CD4-positive, alpha-beta T cell treated with Interferon gamma for 1 hour (primary cell): Measurements from ENCODE around the gene DNAH10.
A peak's percentile ranks its signal among the peaks of the same experiment; 100 is the strongest.

ENCODE experiments used
- DNase-seq: peaks from one replicate; pipeline ENCODE4 v3.0.0-alpha.2; 2020

The DNAH10 gene

DNA sequence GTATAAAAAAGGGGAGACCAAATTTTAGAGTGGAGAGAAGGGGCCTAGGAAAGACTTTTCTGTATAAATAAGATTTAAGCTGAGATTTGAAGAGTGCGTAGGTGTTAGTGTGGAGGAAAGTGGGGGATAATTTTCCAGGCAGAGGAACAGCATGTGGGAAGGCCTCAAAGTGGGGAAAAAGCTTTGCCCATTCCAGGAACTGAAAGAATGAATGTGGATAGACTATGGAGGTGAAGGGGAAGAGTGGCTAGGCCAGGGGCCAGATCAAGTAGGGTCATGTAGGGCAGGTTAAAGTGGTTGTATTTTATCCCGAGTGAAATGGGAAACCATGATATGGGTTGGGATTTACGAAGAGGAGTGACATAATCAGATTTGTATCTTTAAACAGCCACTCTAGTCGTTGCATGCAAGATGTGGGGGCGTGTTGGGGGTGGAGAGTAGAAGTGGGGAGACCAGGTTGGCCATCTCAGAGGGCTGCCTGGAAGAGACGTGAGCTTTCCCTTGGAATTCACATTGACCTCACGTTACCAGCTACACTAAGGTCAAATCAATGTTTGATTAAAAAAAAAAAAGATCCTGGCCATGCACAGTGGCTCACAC, 214.2 kb downstream of the DNAH10 start:
- no peak for DNase-seq

DNA sequence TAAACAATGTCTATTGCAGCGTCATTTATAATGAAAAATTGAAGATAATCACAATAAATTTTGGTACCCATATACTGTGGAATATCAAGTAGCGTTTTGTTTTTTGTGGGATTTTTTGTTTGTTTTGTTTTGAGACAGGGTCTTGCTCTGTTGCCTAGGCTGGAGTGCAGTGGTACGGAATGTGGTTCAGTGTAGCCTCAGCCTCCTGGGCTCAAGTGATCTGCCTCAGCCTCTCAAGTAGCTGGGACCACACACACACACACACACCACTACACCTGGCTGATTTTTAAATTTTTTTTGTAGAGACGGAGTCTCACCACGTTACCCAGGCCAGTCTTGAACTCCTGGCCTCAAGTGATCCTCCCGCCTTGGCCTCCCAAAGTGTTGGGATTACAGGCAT, 217.5 kb downstream of the DNAH10 start:
- DNase-seq: no peak

DNA sequence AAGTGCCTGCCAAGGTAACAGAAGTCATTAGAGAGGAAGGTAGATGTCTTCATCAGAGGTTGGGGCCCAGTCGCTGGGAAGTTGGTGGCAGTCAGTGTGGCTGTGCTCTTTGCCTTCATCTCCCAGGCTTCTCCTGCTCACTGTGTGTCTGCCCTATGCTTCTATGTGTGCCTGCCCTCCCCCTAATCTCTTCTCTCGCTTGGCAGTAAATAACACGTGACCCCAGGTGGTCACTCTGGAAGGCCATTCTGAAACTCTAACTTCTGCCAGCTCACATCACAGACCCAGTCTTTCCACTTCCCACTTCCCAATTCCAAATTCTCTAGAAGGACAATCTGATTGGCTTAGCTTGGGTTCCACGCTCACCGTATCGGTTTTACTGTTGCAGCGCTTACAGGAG, 220.2 kb downstream of the DNAH10 start:
- no peak for DNase-seq

DNA sequence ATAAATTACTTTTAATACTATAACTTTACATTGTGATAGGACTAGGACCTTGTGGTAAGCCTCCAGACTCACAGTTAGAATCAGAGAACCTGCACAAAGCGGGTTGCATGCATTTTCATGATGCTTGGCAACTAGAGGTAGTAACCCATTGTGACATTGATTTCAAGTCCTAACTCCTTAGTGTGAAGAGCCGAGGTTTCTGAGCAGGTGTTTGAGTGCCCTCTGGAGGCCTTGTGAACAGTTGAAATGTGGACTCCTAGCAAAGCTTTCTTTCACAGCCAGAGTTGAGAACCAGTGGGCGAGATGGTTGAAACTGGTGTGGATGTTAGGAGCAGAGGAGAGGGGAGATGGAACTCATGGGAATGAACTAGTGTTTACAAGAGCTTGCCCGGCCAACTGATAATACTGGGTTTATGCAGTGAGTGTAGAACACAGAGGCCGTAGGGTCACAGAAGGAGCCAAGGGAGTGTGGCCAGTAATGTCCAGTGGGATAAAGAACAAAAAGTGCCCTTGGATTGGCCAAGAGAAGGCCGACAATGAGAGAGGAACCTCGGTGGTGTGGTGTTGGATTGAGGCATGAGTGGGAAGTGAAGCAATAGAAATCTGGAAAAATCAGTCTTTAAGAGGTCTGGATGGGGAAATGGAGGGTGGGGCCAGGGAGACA, 221.9 kb downstream of the DNAH10 start:
- DNase-seq: peak; percentile 41

DNA sequence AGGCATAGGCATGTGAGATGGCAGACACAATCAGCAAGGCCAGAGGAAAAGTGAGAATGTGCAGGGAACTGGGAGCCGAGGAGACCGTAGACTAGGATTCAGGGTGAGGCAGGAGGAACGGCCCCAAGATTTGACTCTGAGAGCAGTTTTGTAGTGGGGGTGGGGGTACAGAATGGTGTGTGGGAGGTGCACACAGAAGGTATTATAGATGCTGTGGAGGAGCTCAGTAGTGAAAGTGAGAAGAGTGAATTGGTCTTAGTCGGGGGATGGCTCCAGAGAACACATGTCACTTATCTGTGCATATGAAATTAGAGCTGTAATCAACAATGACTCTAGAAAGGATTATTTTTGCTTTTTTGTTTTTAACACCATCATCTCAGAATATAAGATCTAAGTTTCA, 222.8 kb downstream of the DNAH10 start:
- no peak for DNase-seq
